ENCODE data around the gene DOK7.
"Not testable (repeated sequence)": the region's sequence is repeated elsewhere in the genome, so short reads cannot be mapped to it uniquely, and the experiment has no call there.

The DOK7 gene

DNA sequence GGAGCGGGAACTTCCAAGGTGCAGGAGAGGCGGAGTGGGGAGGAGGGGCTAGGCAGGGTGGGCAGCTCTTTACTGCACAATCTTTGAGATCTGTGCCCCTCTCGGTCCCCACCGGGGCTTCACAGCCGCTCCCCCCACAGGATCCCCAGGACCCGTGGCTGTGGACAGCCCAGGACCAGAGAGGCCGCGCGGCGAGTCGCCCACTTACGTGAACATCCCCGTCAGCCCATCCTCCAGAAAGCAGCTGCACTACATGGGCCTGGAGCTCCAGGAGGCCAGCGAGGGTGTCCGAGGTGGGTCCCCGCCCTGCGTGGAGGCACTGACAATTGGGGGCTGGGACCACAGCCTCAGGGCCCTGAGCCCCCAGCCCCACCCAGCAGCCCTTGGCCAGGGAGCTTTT, 37.0 kb downstream of the DOK7 start:
- Mint-ChIP-seq H3K4me1 (ENCODE audit: low read depth) (peaks cover 5% of the 10 kb centered on the region), H3K9me3 (no peaks in the 10 kb centered on the region), H3K27ac (no peak overlapping the region), H3K36me3 (ENCODE audit: low read depth) (peaks cover 28% of the 10 kb centered on the region), H3K27me3 (peaks cover 4% of the 10 kb centered on the region), H3K4me3 (no peak overlapping the region)
- no peak for DNase-seq

DNA sequence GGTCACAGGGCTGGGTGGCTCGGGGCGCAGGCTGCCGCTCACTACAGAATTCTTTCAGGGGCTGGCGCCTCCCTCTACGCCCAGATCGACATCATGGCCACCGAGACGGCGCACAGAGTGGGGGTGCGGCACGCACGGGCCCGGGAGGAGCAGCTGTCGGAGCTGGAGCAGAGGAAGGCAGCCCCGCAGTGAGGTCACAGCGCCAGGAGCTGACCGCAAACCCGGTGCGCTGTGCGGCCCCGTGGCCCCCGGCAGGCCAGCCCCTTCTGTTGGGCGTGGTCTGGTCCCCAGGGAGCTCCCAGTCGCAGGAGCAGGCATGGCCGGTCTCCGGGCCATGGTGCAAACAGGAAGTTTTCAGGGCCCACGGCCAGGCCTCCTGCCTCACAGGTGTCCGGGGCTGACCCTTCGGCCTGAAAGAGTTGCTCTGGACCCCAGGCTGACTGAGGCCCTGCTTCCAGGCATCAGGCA, 37.6 kb downstream of the DOK7 start:
- no peaks in the 10 kb centered on the region for H3K9me3 Mint-ChIP-seq
- H3K4me3 Mint-ChIP-seq, result no peak overlapping the region
- no peak overlapping the region for H3K27ac Mint-ChIP-seq
- peaks cover 5% of the 10 kb centered on the region for H3K4me1 Mint-ChIP-seq (ENCODE audit: low read depth)
- H3K36me3 Mint-ChIP-seq (ENCODE audit: low read depth), result peaks cover 33% of the 10 kb centered on the region
- DNase-seq, result no peak
- peaks cover 2% of the 10 kb centered on the region for H3K27me3 Mint-ChIP-seq

DNA sequence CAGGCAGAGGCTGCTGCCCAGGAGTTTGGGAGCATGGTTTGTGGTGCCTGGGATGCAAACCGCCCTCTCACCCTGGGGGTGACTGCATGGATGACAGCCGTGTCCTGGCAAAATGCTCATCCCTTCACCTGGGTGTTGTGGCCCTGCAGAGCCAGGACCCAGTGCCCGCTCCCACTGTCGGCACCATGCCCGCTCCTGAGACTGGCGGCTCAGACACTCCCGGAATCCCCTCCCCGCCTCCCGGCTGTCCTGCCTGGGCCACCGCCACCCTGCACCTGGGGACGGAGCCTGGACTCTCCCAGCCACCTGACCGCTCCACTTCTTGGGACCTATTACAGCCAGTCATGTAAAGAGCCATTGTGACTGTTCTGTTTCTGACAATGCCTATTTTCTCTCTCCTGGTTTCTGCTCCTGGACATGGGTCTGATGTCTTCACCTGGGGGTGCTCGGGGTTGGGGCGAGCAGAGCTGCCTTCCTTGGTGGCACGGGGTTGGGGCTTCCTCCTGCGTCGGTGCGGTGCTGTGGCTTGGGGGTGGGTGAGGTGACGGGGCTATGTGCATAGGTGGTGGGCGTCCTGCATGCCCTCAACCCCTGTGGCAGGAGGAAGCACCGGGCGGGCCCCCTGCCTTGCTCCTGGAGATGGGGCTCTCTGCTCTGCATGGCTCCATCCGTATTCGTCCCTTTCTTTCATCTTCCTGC, 38.2 kb downstream of the DOK7 start:
- Mint-ChIP-seq H3K4me3 (no peak overlapping the region), H3K4me1 (ENCODE audit: low read depth) (peaks cover 5% of the 10 kb centered on the region), H3K27me3 (peaks cover 2% of the 10 kb centered on the region), H3K9me3 (no peaks in the 10 kb centered on the region), H3K36me3 (ENCODE audit: low read depth) (peaks cover 38% of the 10 kb centered on the region), H3K27ac (no peak overlapping the region)
- DNase-seq, result no peak

DNA sequence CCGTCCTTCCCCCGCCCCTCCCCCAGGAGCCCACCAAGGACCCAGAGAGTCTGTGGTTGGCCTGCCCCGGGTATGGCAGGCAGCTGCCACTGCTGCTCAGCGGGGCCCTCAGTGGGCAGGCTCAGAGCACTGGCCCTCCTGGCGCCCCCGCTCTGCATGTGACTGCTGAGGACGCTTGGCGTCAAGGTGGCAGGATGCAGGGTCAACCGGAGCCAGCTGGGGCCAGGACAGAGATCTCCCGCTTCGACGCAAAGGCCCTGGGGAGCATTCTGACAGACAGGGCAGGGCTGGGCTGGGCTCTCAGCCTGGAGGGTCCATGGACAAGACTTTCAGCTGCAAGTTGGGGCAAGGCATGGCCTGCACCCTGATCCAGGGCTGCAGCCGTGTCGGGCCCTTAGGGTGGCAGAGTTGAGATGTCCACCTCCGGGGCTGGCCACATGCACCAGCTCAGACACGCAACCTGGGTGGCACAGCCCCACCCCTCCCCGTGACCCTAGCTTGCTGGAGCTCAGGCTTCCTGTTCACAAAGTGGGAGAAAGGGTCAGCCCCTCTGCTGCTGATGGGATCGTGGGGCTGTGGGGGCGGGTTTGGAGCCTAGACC, 38.8 kb downstream of the DOK7 start:
- Mint-ChIP-seq H3K9me3 (no peaks in the 10 kb centered on the region), H3K4me3 (no peak overlapping the region), H3K27ac (no peak overlapping the region), H3K4me1 (ENCODE audit: low read depth) (peaks cover 5% of the 10 kb centered on the region), H3K27me3 (peaks cover 1% of the 10 kb centered on the region), H3K36me3 (ENCODE audit: low read depth) (peaks cover 43% of the 10 kb centered on the region)
- no peak for DNase-seq

DNA sequence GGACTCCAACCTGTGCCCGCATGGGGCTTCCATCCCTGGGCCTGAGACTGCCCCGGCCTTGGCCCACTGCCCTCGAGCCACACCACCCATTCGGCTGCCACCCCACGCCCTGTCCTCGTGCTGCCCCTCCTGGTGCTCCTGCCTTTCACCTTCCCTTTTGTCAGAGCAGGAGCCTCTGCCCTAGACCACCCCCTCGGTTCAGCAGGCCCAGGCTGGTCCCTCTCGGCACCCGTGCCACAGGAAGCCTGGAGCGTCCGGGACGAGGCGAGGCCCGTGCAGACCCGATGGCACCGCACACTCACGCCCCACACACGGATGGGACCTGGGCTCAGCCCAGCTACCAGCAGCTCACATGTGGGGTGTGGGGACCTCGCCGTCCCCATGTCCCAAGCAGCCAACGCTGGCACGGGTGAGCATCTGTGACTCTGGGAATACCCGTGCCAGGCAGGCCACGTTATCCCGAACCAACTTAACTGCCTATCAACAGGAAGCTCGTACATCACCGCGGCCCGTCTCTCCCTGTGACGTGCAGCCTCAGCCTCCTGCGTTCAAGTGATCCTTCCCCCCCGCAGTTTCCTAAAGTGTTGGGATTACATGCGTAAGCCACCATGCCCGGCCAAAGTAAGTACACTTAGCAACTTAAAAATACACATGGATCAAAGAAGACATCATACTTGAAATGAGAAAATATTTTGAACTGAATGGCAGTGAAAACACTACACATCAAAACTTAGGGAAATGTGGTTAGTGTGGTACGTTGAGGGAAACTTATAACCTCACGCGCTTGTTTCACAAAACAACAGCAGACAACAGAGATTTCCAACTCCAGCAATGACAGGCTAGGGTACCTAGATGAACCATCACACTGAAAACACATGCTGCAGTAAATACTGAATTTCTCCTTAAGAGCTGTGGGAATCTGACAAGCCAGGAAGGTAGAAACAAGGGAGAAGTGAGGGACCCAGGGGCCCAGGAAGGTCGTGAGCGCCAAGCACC, 40.1 kb downstream of the DOK7 start:
- peaks cover 5% of the 10 kb centered on the region for H3K4me1 Mint-ChIP-seq (ENCODE audit: low read depth)
- no peaks in the 10 kb centered on the region for H3K9me3 Mint-ChIP-seq
- DNase-seq, result no peak
- H3K36me3 Mint-ChIP-seq (ENCODE audit: low read depth), result peaks cover 55% of the 10 kb centered on the region
- peak overlapping the region; percentile 34 for H3K27ac Mint-ChIP-seq
- no peak overlapping the region for H3K4me3 Mint-ChIP-seq
- no peaks in the 10 kb centered on the region for H3K27me3 Mint-ChIP-seq

DNA sequence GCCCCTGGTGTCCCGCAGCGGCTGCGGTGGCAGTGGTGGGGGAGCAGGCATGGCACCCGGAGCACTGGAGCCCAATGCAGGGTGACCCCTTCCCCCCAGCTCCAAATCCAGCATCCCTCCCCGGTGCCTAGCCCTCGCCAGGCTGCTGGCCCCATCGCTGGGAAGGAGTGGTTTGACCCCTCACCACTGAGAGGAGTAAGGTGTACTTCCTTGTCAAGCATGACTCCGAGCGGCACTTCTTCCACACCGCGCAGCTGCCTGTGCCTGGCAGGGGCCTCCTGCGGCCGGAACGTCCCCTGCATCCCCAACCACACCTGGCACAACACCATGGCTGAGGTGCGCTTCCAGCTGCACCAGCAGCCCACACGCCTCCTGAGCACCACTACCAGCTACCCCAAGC, 42.1 kb downstream of the DOK7 start:
- Mint-ChIP-seq H3K9me3 (no peaks in the 10 kb centered on the region), H3K27me3 (no peaks in the 10 kb centered on the region), H3K27ac (no peak overlapping the region), H3K4me3 (no peak overlapping the region), H3K4me1 (ENCODE audit: low read depth) (peaks cover 5% of the 10 kb centered on the region), H3K36me3 (ENCODE audit: low read depth) (peaks cover 68% of the 10 kb centered on the region)
- DNase-seq, result no peak

DNA sequence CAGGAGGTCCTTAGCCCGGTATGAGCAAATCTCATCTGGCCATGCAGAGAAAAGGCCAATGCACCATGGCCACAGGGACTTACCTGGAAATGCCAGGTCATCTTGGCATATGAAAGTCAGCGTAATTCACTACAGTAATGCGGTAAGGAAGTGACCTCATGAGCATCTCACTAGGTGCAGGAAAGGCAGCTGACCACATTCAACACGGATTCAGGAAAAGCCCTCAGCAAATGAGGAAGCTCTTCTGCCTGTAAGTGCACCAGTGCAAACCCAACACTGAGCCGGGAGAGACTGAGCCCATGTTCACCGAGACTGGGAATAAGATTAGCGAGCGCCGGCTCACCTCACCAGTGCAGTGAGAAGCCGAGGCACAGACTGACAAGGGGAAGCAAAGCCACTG, 45.4 kb downstream of the DOK7 start:
- Mint-ChIP-seq H3K36me3 (ENCODE audit: low read depth) (peaks cover 82% of the 10 kb centered on the region), H3K27ac (no peak overlapping the region), H3K9me3 (peaks cover 2% of the 10 kb centered on the region), H3K4me1 (ENCODE audit: low read depth) (peaks cover 2% of the 10 kb centered on the region), H3K4me3 (no peak overlapping the region), H3K27me3 (no peaks in the 10 kb centered on the region)
- no peak for DNase-seq

DNA sequence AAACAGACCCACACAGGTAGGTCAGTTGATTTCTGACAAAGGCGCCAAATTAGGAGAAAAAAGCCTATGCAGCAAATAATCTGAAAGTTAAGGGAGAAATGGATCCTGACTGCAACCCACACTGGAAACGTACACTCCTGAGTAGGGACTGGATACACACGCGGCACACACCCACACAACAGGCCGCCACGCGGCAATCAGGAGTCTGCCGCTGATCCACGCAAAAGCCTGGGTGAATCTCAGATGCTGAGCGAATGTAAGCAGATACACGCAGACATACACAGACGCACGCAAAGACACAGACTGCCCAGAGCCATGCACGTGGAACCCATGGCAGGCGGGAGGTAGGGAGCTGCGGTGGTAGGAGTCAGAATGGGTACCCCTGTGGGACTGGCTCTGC, 47.4 kb downstream of the DOK7 start:
- H3K36me3 Mint-ChIP-seq (ENCODE audit: low read depth), result peaks cover 85% of the 10 kb centered on the region
- H3K27me3 Mint-ChIP-seq, result no peaks in the 10 kb centered on the region
- no peak overlapping the region for H3K27ac Mint-ChIP-seq
- no peak overlapping the region for H3K4me3 Mint-ChIP-seq
- no peaks in the 10 kb centered on the region for H3K4me1 Mint-ChIP-seq (ENCODE audit: low read depth)
- H3K9me3 Mint-ChIP-seq, result peaks cover 2% of the 10 kb centered on the region
- no peak for DNase-seq

DNA sequence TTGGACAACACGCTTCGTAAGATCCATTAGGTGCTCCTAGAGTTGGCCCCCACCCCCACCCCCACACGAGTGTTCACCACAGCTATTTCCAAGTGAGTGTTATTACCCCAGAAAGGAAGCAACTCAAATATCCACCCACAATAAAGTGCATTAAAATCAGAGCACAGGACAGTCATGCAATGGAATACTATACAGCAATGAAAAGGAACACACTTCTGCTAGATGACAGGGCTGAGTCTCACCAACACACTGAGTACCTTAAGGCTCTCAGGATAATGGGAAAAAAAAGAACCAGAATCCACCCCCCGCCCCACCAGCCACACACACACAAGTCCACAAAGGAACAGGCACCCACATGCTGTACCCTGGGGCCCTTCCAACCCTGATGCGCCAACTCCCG, 48.1 kb downstream of the DOK7 start:
- peaks cover 86% of the 10 kb centered on the region for H3K36me3 Mint-ChIP-seq (ENCODE audit: low read depth)
- H3K27ac Mint-ChIP-seq, result no peak overlapping the region
- no peaks in the 10 kb centered on the region for H3K4me1 Mint-ChIP-seq (ENCODE audit: low read depth)
- no peaks in the 10 kb centered on the region for H3K27me3 Mint-ChIP-seq
- peaks cover 2% of the 10 kb centered on the region for H3K9me3 Mint-ChIP-seq
- no peak for DNase-seq
- no peak overlapping the region for H3K4me3 Mint-ChIP-seq

DNA sequence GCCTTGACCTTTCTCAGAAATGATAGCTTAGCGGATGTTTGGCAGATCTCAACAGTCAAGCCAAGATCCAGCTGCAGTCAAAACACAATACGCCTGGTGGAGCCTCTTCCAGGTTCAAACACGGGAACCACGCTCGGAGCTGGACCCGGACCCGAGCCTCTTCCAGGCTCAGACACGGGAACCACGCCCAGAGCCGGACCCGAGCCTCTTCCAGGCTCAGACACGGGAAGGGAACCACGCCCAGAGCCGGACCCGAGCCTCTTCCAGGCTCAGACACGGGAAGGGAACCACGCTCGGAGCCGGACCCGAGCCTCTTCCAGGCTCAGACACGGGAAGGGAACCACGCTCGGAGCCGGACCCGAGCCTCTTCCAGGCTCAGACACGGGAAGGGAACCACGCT, 48.5 kb downstream of the DOK7 start:
- not testable (repeated sequence) for H3K4me3 Mint-ChIP-seq; H3K4me1 Mint-ChIP-seq (ENCODE audit: low read depth); H3K27me3 Mint-ChIP-seq; H3K27ac Mint-ChIP-seq; DNase-seq; H3K9me3 Mint-ChIP-seq
- H3K36me3 Mint-ChIP-seq (ENCODE audit: low read depth), result peaks cover 88% of the 10 kb centered on the region

DNA sequence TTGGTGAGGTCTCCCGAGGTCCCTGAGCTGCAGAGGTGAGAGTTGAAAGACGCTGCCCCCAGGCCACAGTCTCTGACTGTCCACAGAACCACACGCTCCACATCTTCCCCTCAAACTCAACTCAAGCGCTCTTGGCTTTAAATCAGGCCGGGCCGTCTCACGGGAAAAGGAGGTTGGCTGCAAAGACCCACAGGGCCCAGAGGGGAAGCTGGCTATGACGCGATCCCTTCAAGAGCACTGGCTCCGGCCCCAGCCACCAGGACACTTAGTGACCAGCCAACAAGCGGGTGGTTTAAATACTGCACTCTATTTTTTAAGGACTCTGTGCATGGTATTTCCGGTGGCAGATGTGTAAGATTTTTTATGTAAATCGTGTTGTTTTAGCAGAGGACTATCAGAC, 49.2 kb downstream of the DOK7 start:
- peaks cover 88% of the 10 kb centered on the region for H3K36me3 Mint-ChIP-seq (ENCODE audit: low read depth)
- no peak overlapping the region for H3K27ac Mint-ChIP-seq
- H3K27me3 Mint-ChIP-seq, result no peaks in the 10 kb centered on the region
- H3K9me3 Mint-ChIP-seq, result peaks cover 2% of the 10 kb centered on the region
- no peaks in the 10 kb centered on the region for H3K4me1 Mint-ChIP-seq (ENCODE audit: low read depth)
- H3K4me3 Mint-ChIP-seq, result no peak overlapping the region
- DNase-seq, result no peak

DNA sequence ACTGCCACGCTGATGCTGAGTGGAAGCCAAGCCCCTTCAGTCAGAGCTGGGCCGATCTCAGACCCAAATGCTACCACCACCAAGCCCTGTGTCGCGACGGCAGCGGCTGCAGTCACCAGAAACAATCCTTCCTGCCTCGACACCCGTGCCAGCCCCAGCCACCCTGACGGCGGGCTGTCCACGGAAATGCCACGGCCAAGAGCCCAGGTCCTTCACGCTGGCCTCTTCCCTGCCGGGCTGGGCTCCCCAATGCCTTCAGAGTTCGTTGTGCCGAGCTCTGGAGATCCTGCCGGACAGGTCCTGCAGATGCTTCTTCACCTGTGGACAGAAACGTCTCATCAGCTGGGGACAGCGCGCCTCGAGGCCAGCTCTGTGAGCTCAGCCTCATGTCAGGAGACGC, 49.6 kb downstream of the DOK7 start:
- Mint-ChIP-seq H3K4me1 (ENCODE audit: low read depth) (no peaks in the 10 kb centered on the region), H3K9me3 (peaks cover 2% of the 10 kb centered on the region), H3K36me3 (ENCODE audit: low read depth) (peaks cover 88% of the 10 kb centered on the region), H3K27ac (no peak overlapping the region), H3K27me3 (no peaks in the 10 kb centered on the region), H3K4me3 (no peak overlapping the region)
- DNase-seq, result no peak

DNA sequence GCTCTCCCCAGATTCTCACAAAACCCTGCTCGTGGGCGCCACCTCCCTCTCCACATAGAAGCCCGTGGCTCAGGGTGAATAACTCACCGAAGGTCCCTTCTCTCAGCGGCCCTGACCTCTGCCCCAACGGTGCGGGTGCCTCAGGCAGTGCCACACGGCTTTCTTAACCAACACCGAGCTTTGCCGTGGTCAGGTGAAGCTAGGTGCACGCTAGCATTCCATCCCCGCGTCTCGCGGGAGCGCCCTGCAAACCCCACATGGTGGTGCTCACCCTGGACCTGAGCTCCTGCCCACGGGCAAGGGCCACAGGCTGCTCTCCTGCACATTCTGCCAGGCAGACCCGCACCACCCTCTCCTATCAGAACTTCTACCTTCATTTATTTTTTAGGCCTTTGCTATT, 50.7 kb downstream of the DOK7 start:
- Mint-ChIP-seq H3K27ac (no peak overlapping the region), H3K36me3 (ENCODE audit: low read depth) (peaks cover 86% of the 10 kb centered on the region), H3K9me3 (peaks cover 2% of the 10 kb centered on the region), H3K4me1 (ENCODE audit: low read depth) (no peaks in the 10 kb centered on the region), H3K4me3 (no peak overlapping the region), H3K27me3 (no peaks in the 10 kb centered on the region)
- DNase-seq, result no peak

DNA sequence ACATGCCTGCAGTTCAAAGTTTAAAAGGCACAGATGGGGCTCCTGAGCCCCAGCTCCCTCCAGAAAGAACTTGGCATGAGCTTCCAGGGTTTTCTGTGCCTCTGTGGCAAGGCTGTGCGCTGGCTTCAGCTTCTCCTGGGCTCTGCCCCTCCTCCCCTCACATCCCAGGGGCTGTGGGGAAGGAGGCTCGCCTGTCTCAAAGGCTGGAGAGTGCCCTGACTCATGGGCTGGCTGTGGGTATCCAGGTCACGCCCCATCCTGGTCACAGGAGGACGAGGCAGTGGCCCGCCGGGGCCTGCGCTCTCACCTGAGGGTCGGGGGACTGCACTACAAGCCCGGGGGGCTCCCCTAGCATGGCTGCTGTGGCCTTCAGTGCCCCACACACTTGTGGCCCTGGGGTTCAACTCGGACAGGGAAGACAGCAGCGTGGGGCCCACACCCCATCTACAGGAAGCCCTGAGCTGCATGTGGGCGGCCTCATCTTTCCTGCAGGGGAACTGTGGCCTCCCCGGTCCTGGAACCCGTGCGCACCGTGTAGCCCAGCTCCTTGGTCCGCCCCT, 51.2 kb downstream of the DOK7 start:
- no peak for DNase-seq
- H3K9me3 Mint-ChIP-seq, result peaks cover 2% of the 10 kb centered on the region
- H3K4me1 Mint-ChIP-seq (ENCODE audit: low read depth), result no peaks in the 10 kb centered on the region
- no peak overlapping the region for H3K4me3 Mint-ChIP-seq
- H3K27ac Mint-ChIP-seq, result no peak overlapping the region
- H3K27me3 Mint-ChIP-seq, result no peaks in the 10 kb centered on the region
- peaks cover 89% of the 10 kb centered on the region for H3K36me3 Mint-ChIP-seq (ENCODE audit: low read depth)
